DOHH2 (cell line): Measurements from ENCODE around the gene EFCAB7.

Experiments used
- CTCF ChIP-seq: fragments of 200-600 bp; sonication (generic); IDR thresholded peaks from one replicate; pipeline ENCODE4 v1.5.1; 2014; ENCODE audit warnings: antibody characterized with exemption, mild to moderate bottlenecking, low read depth, low read length; ENCODE audit not compliant: poor library complexity, severe bottlenecking
- EZH2phosphoT487 ChIP-seq: fragments of 200-600 bp; sonication (generic); IDR thresholded peaks from 2 replicates; pipeline ENCODE4 v1.6.1; 2017; ENCODE audit warnings: borderline replicate concordance, mild to moderate bottlenecking, antibody characterized with exemption, low read length, moderate library complexity, mixed read lengths

GRCh38 chr1:63557365-63557987 lies 34.2 kb downstream of the EFCAB7 start:
- peak; percentile 63 for TF ChIP-seq CTCF
- TF ChIP-seq EZH2phosphoT487 = no peak
